NB4 (cell line): Measurements from ENCODE around the gene RMI2.
A peak's percentile ranks its signal among the peaks of the same experiment; 100 is the strongest.

Experiments used
- DNase-seq: peaks from one replicate; pipeline ENCODE4 v3.0.0; 2010; ENCODE audit warnings: low read depth
- H3K4me3 ChIP-seq: one replicate; pipeline ENCODE4 v1.5.1; 2011; ENCODE audit warnings: mild to moderate bottlenecking, low read depth, low read length, moderate library complexity
- MYC ChIP-seq: IDR thresholded peaks from 2 replicates; pipeline ENCODE4 v1.6.1; 2011; ENCODE audit warnings: low read depth, low read length
- POLR2A ChIP-seq: IDR thresholded peaks from 2 replicates; pipeline ENCODE4 v1.6.1; 2011; ENCODE audit warnings: mild to moderate bottlenecking; ENCODE audit not compliant: insufficient read length; ENCODE audit errors: extremely low read depth
- TF ChIP-seq, protein P1 (sequence below): IDR thresholded peaks from 2 replicates; pipeline ENCODE4 v1.6.1; 2011; ENCODE audit warnings: low read depth, low read length
- TF ChIP-seq, protein P2 (sequence below): IDR thresholded peaks from one replicate; pipeline ENCODE4 v1.5.1; 2012; ENCODE audit warnings: low read depth, low read length

Gene RMI2

DNA sequence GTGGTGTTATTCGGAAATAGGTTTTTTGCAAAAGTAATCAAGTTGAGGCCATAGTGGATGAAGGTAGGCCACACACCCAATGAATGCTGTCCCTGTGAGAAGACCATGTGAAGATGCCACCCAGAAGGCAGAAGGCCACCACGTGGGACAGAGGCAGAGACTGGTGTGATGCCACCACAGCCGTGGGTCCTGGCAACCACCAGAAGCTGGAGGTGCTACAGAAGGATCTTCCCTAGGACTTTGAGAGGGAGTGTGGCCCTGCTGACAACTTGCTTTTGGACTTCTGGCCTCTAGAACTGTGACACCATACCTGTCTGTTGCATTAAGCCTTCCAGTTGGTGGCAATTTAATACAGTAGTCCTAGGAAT lies 49.3 kb downstream of the RMI2 start:
- H3K4me3 ChIP-seq, result no peak overlapping the region
- no peak for DNase-seq
- no peak for TF ChIP-seq POLR2A
- TF ChIP-seq, protein P1, sequence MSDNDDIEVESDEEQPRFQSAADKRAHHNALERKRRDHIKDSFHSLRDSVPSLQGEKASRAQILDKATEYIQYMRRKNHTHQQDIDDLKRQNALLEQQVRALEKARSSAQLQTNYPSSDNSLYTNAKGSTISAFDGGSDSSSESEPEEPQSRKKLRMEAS, result no peak
- TF ChIP-seq MYC, result no peak
- TF ChIP-seq, protein P2, sequence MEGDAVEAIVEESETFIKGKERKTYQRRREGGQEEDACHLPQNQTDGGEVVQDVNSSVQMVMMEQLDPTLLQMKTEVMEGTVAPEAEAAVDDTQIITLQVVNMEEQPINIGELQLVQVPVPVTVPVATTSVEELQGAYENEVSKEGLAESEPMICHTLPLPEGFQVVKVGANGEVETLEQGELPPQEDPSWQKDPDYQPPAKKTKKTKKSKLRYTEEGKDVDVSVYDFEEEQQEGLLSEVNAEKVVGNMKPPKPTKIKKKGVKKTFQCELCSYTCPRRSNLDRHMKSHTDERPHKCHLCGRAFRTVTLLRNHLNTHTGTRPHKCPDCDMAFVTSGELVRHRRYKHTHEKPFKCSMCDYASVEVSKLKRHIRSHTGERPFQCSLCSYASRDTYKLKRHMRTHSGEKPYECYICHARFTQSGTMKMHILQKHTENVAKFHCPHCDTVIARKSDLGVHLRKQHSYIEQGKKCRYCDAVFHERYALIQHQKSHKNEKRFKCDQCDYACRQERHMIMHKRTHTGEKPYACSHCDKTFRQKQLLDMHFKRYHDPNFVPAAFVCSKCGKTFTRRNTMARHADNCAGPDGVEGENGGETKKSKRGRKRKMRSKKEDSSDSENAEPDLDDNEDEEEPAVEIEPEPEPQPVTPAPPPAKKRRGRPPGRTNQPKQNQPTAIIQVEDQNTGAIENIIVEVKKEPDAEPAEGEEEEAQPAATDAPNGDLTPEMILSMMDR, result no peak

DNA sequence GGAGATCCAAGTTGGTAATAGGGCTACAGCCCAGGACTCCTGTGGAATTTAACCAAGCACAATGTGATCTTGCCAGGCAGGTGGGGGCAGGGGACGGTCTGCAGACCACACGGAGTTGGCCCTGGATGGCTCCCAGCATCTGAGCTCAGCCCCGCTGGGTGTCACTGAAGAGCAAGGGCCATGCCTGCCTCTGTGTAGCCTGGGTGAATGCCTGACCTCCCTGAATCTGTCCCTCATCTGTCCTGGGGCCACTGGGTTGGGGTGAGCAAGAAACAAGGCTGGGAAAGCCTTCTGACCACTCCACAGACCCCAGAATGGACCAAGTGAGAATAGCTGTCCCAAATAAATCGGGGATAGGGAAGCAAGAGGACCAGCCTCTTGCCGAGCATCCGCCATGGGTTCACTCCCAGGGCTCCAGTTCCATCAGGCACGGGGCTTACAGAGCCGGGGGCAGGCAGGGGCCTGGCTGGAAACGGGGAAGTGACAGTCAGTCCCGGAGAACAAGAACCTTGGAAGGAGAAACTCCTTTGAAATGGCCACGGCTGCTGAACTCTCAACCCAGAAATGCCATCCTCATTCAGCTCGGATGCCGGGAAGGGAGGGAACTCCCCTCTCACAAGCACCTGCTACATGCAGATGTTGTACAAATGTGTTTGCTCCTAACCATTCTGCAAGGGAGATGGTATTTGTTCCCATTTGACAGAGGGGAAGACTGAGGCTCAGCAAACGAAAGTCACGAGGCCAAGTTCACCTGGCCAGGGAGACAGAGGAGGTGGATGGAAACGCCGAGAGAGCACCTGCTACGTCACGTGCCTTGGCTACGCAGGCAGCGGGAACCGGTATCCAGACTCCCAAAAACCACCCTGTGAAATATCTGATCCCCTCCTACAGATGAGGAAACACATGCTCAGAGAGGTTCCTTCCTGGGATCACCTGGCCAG lies 50.0 kb downstream of the RMI2 start:
- no peak for DNase-seq
- no peak overlapping the region for H3K4me3 ChIP-seq
- TF ChIP-seq, protein P2, result no peak
- TF ChIP-seq POLR2A (no peak), MYC (no peak)
- TF ChIP-seq, protein P1, result no peak

DNA sequence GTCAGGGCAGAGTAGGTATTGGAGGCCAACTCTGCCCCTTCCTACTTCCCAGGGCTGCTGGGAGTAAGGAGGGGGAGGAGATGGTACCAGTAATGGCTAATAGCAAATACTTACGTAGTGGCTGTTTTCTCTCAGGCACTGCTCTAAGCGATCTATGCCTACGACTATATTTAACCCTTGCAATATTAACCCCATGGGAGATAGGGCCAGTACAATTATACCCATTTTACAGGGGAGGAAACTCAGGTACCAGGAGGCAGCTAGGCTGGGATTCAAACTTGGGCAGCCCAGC lies 50.6 kb downstream of the RMI2 start:
- no peak overlapping the region for H3K4me3 ChIP-seq
- no peak for TF ChIP-seq POLR2A
- no peak for DNase-seq

DNA sequence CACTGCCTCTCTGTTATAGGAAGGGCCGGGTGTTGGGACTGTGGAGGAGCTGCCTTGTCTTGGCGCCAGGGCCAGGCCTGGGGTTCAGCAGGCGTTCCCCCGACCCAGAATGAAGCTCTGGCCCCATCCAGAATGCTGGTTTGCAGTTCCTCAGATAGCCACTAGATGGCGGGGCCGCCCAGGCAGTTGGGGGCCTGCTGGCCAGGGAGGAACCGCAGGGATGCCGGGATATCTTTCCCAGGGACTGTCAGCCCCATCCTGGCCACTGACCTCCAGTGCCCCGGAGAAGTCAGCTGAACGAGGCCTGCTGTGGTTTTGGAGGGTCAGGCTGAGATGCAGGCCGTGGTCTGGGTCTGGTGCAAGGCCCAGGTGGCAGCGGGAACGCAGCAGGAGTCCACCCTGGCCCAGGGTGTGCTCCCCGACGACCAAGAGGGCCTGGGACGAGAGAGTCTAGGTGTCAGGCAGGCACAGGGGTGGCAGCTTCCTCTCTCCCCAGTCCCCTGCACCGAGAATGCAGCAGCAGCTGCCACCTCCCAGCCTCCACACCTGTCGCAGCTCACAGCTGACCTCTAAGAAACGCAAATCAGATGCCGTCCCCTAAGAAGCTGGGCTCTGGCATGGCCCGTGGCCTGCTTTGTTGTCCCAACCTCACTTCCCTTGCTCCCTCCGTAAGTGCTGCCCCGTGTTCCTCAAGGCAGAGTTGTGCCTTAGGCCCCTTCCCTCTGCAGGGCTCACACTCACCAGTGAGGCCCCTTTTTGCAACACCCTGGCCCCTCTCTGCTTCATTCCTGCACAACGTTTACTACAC lies 51.2 kb downstream of the RMI2 start:
- DNase-seq, result peak; percentile 58
- H3K4me3 ChIP-seq, result no peak overlapping the region
- no peak for TF ChIP-seq MYC
- TF ChIP-seq, protein P2, result peak; percentile 89

DNA sequence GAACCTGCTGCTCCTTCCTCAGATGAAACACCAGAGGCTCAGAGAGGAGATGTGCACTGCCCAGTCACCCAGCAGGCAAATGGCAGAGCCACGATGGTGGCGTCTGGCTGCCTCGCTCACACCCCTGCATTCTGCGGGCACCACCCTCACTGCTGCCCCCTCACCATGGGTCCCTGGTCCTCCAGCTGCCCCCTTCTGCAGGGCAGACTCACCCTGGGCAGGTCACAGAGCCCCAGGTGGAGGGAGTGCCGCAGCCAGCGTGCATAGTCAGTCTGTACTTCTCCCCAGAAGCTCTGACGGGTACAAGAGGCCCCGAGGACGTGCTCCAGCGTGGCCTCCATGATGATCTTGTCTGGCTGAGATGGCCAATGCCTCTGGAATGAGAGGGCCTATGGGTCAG lies 52.9 kb downstream of the RMI2 start:
- TF ChIP-seq MYC (no peak), POLR2A (no peak)
- TF ChIP-seq, protein P1, result no peak
- TF ChIP-seq, protein P2, result no peak
- no peak for DNase-seq
- no peak overlapping the region for H3K4me3 ChIP-seq

DNA sequence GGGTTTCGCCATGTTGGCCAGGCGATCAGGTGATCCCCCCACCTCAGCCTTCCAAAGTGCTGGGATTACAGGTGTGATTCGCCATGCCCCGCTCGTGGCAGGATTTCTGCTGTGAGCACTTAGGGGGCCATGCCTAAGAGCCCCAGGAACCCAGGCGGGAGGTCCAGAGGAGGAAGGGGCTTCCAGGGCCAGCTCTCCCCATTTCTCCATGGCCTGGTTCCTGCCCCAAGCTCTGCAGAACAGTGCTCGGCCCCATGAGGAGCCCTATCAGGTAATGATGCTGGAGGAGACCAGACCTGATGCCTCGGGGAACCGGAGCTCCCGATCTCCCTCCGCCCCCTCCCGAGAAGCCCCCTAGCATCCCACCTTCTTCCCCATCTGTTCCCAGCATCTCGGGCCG lies 53.6 kb downstream of the RMI2 start:
- no peak for TF ChIP-seq MYC
- TF ChIP-seq POLR2A, result no peak
- TF ChIP-seq, protein P1, result no peak
- TF ChIP-seq, protein P2, result no peak
- DNase-seq, result no peak
- H3K4me3 ChIP-seq, result no peak overlapping the region
